Activated CD4-positive, alpha-beta T cell treated with anti-CD3 and anti-CD28 coated beads for 36 hours (primary cell): ENCODE results near the gene NFE2L1. TPM values are rescaled to one million over a fixed set of nuclear protein-coding genes. Genes with fewer than 3 reads are reported as not detected.
A peak's percentile ranks its signal among the peaks of the same experiment; 100 is the strongest.

ENCODE experiments used
- ATAC-seq: fragments of 200-7000 bp; cut with Tn5 transposase; one replicate; pipeline ENCODE4 v1.10.0; 2021; ENCODE audit warnings: mild to moderate bottlenecking, moderate library complexity
- CTCF ChIA-PET: fragments of 350-600 bp; sonication (Branson Sonifier 250); formaldehyde crosslinking; loops from one replicate; lab custom pipeline; 2021; ENCODE audit warnings: antibody characterized with exemption; lab: Charles Lee
- POLR2A ChIA-PET: fragments of 350-600 bp; sonication (Branson Sonifier 250); formaldehyde crosslinking; loops from one replicate; lab custom pipeline; 2021; ENCODE audit warnings: antibody characterized with exemption, inconsistent platforms; lab: Charles Lee
- DNase-seq: peaks from one replicate; pipeline ENCODE4 v3.0.0-alpha.2; 2020
- H3K27ac Mint-ChIP-seq: one replicate; pipeline ENCODE4 v1.8.0; 2021; ENCODE audit warnings: mixed read lengths
- H3K27me3 Mint-ChIP-seq: one replicate; pipeline ENCODE4 v1.8.0; 2021; ENCODE audit warnings: mixed read lengths
- H3K36me3 Mint-ChIP-seq: one replicate; pipeline ENCODE4 v1.8.0; 2021; ENCODE audit warnings: low read depth, mixed read lengths
- H3K4me1 Mint-ChIP-seq: one replicate; pipeline ENCODE4 v1.8.0; 2021; ENCODE audit warnings: mixed read lengths
- H3K4me3 Mint-ChIP-seq: one replicate; pipeline ENCODE4 v1.8.0; 2021; ENCODE audit warnings: mild to moderate bottlenecking, moderate library complexity, mixed read lengths
- H3K9me3 Mint-ChIP-seq: one replicate; pipeline ENCODE4 v1.8.0; 2021; ENCODE audit warnings: low read depth, mixed read lengths
- intact Hi-C, 2 experiments: fragments of 100-400 bp; cut with DNase I in 1 of 2; cut with micrococcal nuclease in 1 of 2; formaldehyde crosslinking; loops; one replicate each; pipeline versions ENCODE4 v1.14.2 to v1.15.1; 2022 to 2024; cut with DNase I, micrococcal nuclease
- total RNA-seq, 2 experiments: library from RNA; stranded (reverse); gene quantifications; one replicate each; pipeline ENCODE4 v1.2.3, GENCODE V29; 2021

Gene NFE2L1
- total RNA-seq, 2 experiments from 2014 or later = 100 to 127 TPM

DNA sequence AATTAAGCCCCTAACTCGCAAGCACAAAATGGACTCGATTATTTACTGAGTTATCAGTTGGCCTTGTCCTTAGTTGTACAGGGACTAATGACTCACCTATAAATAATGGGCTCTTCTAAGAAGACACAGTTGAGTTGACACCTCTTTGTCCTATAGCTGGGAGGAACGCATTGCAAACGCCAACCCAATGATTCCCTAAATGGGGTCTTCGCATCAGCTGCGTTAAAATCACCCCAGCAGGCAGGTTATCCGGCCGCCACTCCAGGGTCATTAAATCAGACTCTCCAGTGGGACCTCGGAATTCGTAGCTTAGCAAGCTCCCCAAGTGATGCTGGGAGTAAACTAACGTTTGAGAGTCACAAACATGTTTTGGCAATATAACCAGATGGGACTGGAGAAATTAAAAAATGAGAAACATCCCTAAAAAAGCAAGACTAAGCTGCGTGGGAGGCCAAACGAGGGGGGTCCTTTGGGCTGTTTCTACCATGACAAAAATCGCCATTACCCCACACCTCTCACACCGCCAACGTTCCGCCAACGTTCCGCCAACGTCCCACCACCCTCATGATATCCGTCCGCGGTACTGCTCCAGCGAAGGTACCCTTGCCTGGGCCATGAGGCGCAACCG, 932 bp upstream of the NFE2L1 start:
- ATAC-seq (no peak), DNase-seq (no peak)
- intact Hi-C loops = loop anchor here in 1 of 2 experiments (1.0 kb wide), 1 partner anchor 10 kb away; the partner anchor contains the start of gene COPZ2
- Mint-ChIP-seq H3K9me3 (no peaks in the 10 kb centered on the region), H3K27ac (peak overlapping the region; percentile 96), H3K36me3 (peaks cover 33% of the 10 kb centered on the region), H3K4me1 (peaks cover 39% of the 10 kb centered on the region), H3K27me3 (no peaks in the 10 kb centered on the region), H3K4me3 (peak overlapping the region; percentile 88)
- ChIA-PET CTCF (interaction anchor here (0.6 to 5.3 kb wide), 12 partner anchors 8 to 1340 kb away, joined by 3 to 42 read pairs (median 6); partner anchors contain the start of genes CBX1, COPZ2, PNPO and SNX11), POLR2A (interaction anchor here (0.6 to 3.0 kb wide), 5 partner anchors 9 to 385 kb away, joined by 3 to 11 read pairs (median 4); no protein-coding TSS in a partner anchor)

DNA sequence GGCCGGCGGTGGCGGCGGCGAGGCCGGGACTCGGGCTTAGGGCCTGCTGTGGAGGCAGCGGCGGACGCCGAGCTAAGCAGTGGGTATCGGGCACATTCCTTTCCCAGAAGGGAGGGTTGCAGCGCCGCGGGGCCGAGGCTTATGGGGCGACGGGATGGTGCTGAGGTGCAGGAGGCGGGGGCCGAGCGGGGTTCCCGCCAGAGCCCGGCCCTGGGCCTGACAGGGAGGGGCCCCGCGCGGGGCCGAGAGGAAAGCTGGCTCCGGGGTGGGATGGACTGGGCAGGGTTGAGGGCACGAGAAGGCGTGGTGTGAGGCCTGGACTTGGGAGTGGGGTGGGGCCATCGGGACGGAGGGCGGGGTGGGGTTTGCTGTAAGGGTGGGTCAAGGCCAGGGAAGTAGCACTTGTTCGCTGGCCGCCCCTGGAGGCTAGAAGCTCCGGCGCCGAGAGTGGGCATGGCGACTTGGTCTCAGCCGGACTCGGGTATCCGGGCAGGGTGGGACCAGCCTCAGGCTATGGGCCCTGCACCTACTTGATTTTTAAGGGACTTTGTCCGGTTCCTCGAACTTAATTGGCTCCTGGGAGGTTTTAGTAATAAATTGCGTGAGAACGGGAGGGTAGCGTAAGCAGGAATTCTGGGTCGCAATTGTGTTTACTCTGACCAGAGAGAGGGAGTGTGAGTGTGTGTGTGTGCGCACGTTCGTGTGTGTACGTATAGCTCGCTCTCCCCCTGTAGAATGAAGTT, 396 bp downstream of the NFE2L1 start:
- peak overlapping the region; percentile 88 for H3K4me3 Mint-ChIP-seq
- CTCF ChIA-PET = interaction anchor here (0.5 to 5.3 kb wide), 18 partner anchors 10 to 573 kb away, joined by 3 to 42 read pairs (median 5); partner anchors contain the start of genes CBX1 and SNX11
- ATAC-seq = peak; percentile 17
- POLR2A ChIA-PET = interaction anchor here (0.6 to 3.0 kb wide), 6 partner anchors 10 to 33 kb away, joined by 3 to 11 read pairs (median 5); no protein-coding TSS in a partner anchor
- peak; percentile 65 for DNase-seq
- H3K27ac Mint-ChIP-seq = peak overlapping the region; percentile 94
- H3K4me1 Mint-ChIP-seq = peaks cover 51% of the 10 kb centered on the region
- H3K36me3 Mint-ChIP-seq = peaks cover 41% of the 10 kb centered on the region
- intact Hi-C loops = loop anchor here (1.0 to 2.0 kb wide), 10 partner anchors 23 to 1144 kb away; partner anchors contain the start of genes CBX1 (in 2 of the 2), SNX11 (in 2 of the 2), CDK5RAP3 (in 1 of the 2) and KPNB1 (in 1 of the 2)
- no peaks in the 10 kb centered on the region for H3K27me3 Mint-ChIP-seq
- no peaks in the 10 kb centered on the region for H3K9me3 Mint-ChIP-seq

DNA sequence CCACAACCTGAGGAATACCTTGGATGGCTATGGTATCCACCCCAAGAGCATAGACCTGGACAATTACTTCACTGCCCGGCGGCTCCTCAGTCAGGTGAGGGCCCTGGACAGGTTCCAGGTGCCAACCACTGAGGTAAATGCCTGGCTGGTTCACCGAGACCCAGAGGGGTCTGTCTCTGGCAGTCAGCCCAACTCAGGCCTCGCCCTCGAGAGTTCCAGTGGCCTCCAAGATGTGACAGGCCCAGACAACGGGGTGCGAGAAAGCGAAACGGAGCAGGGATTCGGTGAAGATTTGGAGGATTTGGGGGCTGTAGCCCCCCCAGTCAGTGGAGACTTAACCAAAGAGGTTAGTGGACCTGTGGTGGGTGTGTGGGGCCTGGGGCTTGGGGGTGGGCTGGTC, 3.1 kb downstream of the NFE2L1 start:
- no peaks in the 10 kb centered on the region for H3K9me3 Mint-ChIP-seq
- peaks cover 55% of the 10 kb centered on the region for H3K36me3 Mint-ChIP-seq
- H3K4me3 Mint-ChIP-seq = peak overlapping the region; percentile 22
- ChIA-PET CTCF (no interaction called here), POLR2A (no interaction called here)
- no peaks in the 10 kb centered on the region for H3K27me3 Mint-ChIP-seq
- intact Hi-C loops = no loop called here
- no peak for ATAC-seq
- H3K27ac Mint-ChIP-seq = peak overlapping the region; percentile 70
- DNase-seq = no peak
- H3K4me1 Mint-ChIP-seq = peaks cover 62% of the 10 kb centered on the region

DNA sequence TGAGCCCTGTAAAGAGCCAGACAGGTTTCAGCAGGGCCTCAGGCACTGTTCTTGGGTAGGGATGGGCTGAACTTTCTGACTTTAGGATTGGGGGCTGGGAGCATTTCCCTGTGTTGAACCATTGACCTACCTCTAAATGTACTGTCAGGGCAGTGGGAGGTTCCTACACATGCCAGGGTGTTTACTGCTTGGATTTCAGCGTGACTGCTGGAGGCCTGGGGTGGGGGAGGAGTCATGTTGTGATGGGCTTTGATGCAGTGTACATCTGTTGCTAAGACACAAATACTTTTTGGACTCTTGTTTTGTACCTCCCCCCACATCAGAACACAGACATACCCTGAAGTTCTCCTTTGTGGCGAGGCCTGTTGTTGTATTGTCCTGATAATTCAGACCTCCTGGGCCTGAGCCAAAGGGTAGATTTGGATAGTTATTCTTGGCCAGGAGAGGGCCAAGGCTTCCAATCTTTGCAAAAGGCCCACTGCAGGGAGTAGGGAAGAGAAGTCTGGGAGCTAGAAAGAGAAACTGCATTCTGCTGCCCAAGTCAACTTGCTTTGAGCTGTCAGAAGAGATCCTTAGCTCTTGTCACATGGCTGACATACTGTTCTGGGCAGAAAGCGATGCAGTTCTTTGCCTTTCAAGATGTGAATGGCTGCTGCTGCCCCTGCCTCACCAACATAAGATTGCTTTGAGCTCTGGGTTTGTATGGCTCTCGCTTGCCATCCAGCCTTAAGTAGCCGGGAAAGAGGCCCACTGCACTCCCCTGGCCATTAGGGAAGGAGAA, 3.7 kb downstream of the NFE2L1 start:
- peaks cover 62% of the 10 kb centered on the region for H3K4me1 Mint-ChIP-seq
- no peaks in the 10 kb centered on the region for H3K9me3 Mint-ChIP-seq
- no peak for ATAC-seq
- CTCF ChIA-PET = interaction anchor here (0.6 to 1.3 kb wide), 5 partner anchors 17 to 203 kb away, joined by 3 to 8 read pairs (median 4); no protein-coding TSS in a partner anchor
- POLR2A ChIA-PET = interaction anchor here (0.7 to 1.3 kb wide), 3 partner anchors 8 to 30 kb away, joined by 3 to 6 read pairs (median 3); no protein-coding TSS in a partner anchor
- intact Hi-C loops = no loop called here
- H3K36me3 Mint-ChIP-seq = peaks cover 61% of the 10 kb centered on the region
- H3K27me3 Mint-ChIP-seq = no peaks in the 10 kb centered on the region
- H3K27ac Mint-ChIP-seq = peak overlapping the region; percentile 70
- DNase-seq = no peak
- H3K4me3 Mint-ChIP-seq = peak overlapping the region; percentile 22

DNA sequence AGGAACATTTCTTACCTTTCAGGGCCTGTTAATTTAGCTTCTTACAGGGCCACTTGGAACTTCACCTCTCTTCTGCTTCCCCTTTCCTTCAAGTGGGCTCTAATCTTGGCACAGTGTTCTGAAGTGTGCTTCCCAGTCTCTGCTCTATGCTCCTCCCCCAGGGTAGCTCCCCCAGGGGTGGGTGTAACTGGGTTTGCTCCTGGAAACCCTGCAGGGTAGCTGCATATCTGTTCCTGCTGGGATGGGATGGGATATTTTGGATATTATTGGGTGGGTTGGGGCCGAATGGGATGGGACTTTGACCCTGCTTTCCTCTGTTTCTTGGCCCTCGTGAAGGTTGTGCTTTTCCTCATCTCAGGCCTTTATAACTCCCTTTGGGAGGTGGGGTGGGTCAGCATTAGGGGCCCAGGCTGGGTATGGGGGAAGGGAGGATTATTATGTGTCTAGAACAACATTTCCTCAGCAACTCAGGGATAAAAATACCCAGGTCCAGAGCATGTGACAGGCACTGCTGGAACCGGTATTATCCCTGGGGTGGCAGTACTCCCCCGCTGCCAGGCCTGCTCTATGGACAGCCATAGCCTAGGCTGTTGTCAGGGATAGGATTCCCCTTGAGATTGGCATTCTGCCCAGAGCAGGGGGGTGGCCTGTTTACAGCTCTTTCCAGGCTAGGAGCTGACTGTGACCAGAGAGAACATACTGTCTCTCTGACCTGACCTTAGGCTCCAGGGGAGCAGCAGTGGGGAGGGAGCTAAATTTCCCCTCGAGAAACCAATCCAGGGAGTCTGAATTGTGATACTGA, 5.0 kb downstream of the NFE2L1 start:
- no peak overlapping the region for H3K4me3 Mint-ChIP-seq
- peaks cover 62% of the 10 kb centered on the region for H3K4me1 Mint-ChIP-seq
- ATAC-seq = no peak
- peaks cover 74% of the 10 kb centered on the region for H3K36me3 Mint-ChIP-seq
- DNase-seq = peak; percentile 33
- ChIA-PET POLR2A (interaction anchor here (0.7 to 1.3 kb wide), 3 partner anchors 8 to 29 kb away, joined by 3 to 6 read pairs (median 3); no protein-coding TSS in a partner anchor), CTCF (interaction anchor here (0.5 to 1.3 kb wide), 6 partner anchors 17 to 204 kb away, joined by 3 to 8 read pairs (median 3); no protein-coding TSS in a partner anchor)
- peak overlapping the region; percentile 76 for H3K27ac Mint-ChIP-seq
- intact Hi-C loops = no loop called here
- no peaks in the 10 kb centered on the region for H3K9me3 Mint-ChIP-seq
- no peaks in the 10 kb centered on the region for H3K27me3 Mint-ChIP-seq

DNA sequence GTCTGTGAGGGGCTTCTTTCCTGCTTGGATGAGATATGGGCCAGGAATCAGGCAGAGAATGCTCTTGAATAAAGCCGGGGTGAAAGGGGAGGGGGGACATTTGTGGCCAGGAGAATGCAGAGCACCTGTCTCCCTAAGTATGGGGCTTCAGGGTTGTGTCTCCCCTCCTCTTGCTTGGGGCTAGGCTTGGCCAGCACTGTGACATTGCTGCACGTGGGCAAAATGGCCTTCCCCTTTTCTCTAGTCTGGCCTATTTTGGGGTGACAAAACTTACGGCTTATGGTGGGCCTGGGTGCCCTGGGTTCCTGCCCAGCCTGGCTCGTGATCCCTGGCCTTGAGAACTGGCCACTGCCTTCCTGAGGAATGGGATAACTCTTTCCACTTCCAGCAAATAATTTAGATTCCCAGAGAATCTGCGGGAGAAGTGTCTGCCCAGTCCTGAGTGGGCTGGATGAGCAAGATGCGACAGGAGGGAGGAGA, 5.6 kb downstream of the NFE2L1 start:
- ChIA-PET CTCF (interaction anchor here (1.0 to 1.6 kb wide), 3 partner anchors 10 to 28 kb away, joined by 3 to 4 read pairs (median 3); no protein-coding TSS in a partner anchor), POLR2A (no interaction called here)
- no peaks in the 10 kb centered on the region for H3K9me3 Mint-ChIP-seq
- no peak for ATAC-seq
- intact Hi-C loops = no loop called here
- DNase-seq = no peak
- peaks cover 62% of the 10 kb centered on the region for H3K4me1 Mint-ChIP-seq
- H3K27ac Mint-ChIP-seq = peak overlapping the region; percentile 76
- H3K27me3 Mint-ChIP-seq = no peaks in the 10 kb centered on the region
- no peak overlapping the region for H3K4me3 Mint-ChIP-seq
- H3K36me3 Mint-ChIP-seq = peaks cover 77% of the 10 kb centered on the region

DNA sequence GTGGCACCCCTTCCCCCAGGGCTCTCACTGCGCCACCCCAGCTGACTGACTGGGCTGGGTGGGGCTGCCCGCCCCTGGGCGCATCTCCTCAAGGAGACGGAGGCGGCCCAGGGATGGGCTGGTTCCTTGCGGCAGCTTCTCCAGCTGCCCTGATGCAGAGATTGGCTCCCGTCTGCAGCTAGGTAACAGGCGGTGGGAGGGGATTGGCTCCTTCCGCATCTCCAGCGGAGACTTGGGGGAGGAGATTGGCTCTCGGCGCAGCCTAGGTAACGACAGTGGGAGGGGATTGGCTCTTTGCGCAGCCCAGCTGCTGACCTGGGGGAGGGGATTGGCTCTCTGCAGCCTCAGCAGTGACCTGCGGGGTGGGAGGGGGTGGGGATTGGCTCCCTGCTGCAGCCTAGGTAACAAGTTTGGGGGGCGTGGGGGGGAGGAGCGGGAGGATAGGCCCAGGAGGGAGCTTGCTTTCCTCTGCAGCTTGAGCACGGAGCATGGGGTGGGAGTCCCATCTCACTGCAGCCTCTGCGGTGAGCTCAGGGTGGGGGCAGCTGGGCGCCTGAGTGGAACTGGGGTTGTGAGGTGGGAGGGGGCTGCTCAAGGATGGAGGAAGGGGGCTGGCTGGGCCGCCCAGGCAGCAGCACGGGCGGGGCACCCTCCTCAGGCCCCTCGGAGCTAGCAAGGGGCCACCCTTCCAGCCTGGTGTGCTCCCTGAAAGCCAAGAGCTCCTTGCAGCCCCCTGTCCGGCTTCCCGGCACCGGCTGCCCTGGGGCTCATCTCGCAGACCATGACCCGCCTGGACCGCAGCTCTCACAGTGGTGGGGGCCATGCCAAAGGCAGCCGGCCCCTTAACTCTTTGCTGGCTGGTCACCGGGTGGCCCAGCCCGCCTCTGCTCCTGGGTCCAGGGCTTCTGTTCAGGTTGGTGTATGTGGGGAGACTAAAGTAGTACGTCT, 6.4 kb downstream of the NFE2L1 start:
- H3K27me3 Mint-ChIP-seq = no peaks in the 10 kb centered on the region
- intact Hi-C loops = no loop called here
- H3K4me1 Mint-ChIP-seq = peaks cover 62% of the 10 kb centered on the region
- ATAC-seq = no peak
- ChIA-PET POLR2A (no interaction called here), CTCF (interaction anchor here (1.0 to 5.1 kb wide), 7 partner anchors 7 to 34 kb away, joined by 4 to 21 read pairs (median 5); no protein-coding TSS in a partner anchor)
- peaks cover 77% of the 10 kb centered on the region for H3K36me3 Mint-ChIP-seq
- peak overlapping the region; percentile 48 for H3K4me3 Mint-ChIP-seq
- H3K27ac Mint-ChIP-seq = peak overlapping the region; percentile 99
- DNase-seq = no peak
- no peaks in the 10 kb centered on the region for H3K9me3 Mint-ChIP-seq

DNA sequence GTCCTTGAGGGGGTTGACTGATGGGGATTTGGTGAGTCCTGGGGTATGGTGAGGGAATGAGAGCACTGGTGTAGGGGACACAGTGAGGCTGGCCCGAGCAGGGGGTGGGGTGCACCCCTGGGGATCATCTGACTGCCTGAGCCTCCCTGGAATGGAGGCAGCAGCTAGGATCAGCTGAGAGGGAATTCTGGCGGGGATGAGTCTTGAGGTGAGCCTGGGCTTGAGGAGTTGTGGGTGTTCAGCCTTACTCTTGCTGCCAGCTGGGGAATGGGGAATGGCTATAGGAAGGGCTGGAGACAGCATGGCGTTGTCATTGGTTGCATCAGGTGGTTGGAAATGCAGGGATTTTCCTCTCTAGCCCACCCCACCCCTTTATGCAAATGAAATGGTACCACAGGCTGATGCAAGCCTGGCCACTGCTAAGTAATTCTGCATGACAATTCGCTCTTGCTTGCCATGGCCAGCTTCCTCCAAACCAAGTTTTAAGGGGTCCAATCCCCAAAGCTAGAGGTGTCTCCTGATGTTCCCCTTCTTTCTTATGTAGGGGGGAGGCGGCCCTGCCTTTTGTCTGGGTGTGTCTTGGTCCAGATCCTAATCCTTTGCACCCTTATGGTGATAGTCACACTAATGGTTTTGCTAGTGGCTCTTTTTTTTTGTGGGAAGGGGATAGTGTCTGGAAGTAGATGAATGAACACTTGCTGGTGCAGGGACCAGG, 7.5 kb downstream of the NFE2L1 start:
- intact Hi-C loops = no loop called here
- no peaks in the 10 kb centered on the region for H3K9me3 Mint-ChIP-seq
- H3K4me1 Mint-ChIP-seq = peaks cover 51% of the 10 kb centered on the region
- ChIA-PET CTCF (interaction anchor here (0.7 to 5.1 kb wide), 10 partner anchors 9 to 253 kb away, joined by 3 to 21 read pairs (median 5); no protein-coding TSS in a partner anchor), POLR2A (interaction anchor here (0.9 kb wide), 1 partner anchor 9 kb away, joined by 3 read pairs; no protein-coding TSS in a partner anchor)
- H3K27me3 Mint-ChIP-seq = no peaks in the 10 kb centered on the region
- H3K36me3 Mint-ChIP-seq = peaks cover 78% of the 10 kb centered on the region
- peak overlapping the region; percentile 48 for H3K4me3 Mint-ChIP-seq
- peak overlapping the region; percentile 99 for H3K27ac Mint-ChIP-seq
- ATAC-seq = peak; percentile 83
- DNase-seq = peak; percentile 81
